Uterus (tissue), 2 donors: ENCODE results near the gene WDR35.

Experiments used
- POLR2A ChIP-seq, 2 donors: fragments of 450-650 bp; IDR thresholded peaks; one replicate each; pipeline ENCODE4 v1.6.1; 2016; ENCODE audit warnings: antibody characterized with exemption in 2 of 2, mild to moderate bottlenecking in 1 of 2, moderate library complexity in 1 of 2
- TF ChIP-seq, protein P1 (sequence below), 4 experiments: fragments of 200-600 bp in 2 of 4; fragments of 450-650 bp in 2 of 4; sonication (generic) in 2 of 4; IDR thresholded peaks; one replicate each; pipeline ENCODE4 v1.5.1; 2016 to 2019; ENCODE audit warnings: antibody characterized with exemption in 4 of 4, mild to moderate bottlenecking in 2 of 4, moderate library complexity in 1 of 4

DNA sequence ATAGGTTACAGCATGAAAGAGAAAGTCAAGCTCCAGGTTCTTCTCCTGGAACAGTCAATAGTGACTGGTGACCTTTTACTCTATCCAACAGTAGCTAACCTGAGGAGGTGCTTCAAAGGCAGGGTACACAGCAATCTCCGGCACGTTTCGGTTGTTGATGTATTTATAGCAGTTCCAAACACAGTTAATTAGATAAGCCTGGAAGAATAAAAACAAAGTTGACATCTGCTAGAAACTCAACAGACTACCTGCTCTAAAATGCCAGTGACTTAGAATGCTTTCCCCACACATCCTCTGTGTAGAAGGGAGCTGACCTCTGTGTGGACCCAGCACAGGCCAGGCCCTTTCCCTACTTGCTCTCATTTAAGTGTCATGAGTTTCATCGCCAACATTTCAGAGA, 44.3 kb upstream of the WDR35 start:
- TF ChIP-seq, protein P1, sequence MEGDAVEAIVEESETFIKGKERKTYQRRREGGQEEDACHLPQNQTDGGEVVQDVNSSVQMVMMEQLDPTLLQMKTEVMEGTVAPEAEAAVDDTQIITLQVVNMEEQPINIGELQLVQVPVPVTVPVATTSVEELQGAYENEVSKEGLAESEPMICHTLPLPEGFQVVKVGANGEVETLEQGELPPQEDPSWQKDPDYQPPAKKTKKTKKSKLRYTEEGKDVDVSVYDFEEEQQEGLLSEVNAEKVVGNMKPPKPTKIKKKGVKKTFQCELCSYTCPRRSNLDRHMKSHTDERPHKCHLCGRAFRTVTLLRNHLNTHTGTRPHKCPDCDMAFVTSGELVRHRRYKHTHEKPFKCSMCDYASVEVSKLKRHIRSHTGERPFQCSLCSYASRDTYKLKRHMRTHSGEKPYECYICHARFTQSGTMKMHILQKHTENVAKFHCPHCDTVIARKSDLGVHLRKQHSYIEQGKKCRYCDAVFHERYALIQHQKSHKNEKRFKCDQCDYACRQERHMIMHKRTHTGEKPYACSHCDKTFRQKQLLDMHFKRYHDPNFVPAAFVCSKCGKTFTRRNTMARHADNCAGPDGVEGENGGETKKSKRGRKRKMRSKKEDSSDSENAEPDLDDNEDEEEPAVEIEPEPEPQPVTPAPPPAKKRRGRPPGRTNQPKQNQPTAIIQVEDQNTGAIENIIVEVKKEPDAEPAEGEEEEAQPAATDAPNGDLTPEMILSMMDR (IDR thresholded peaks at IDR 0.05) = no peak
- TF ChIP-seq POLR2A (IDR thresholded peaks at IDR 0.05) = no peak
